Hepatocyte (in vitro differentiated cells): ENCODE results near the gene MRPL20. TPM values are rescaled to one million over a fixed set of nuclear protein-coding genes. Genes with fewer than 3 reads are reported as not detected.

Experiments
- DNase-seq: peaks from one replicate; pipeline ENCODE4 v3.0.0-alpha.2; 2016; ENCODE audit warnings: low spot score
- H2AFZ ChIP-seq: fragments of 200-600 bp; sonication (generic); 2 replicates; pipeline ENCODE4 v1.6.0; 2016; ENCODE audit warnings: antibody characterized with exemption, mild to moderate bottlenecking
- H3K27ac ChIP-seq: fragments of 200-600 bp; sonication (generic); 2 replicates; pipeline ENCODE4 v1.5.1; 2016; ENCODE audit warnings: mild to moderate bottlenecking
- H3K27me3 ChIP-seq: fragments of 200-600 bp; sonication (generic); 2 replicates; pipeline ENCODE4 v1.6.1; 2016
- H3K36me3 ChIP-seq: fragments of 200-600 bp; sonication (generic); replicated peaks from 2 replicates; pipeline ENCODE4 v1.5.1; 2016; ENCODE audit warnings: low read depth; ENCODE audit not compliant: insufficient read depth
- H3K4me1 ChIP-seq: fragments of 200-600 bp; sonication (generic); 2 replicates; pipeline ENCODE4 v1.5.1; 2016; ENCODE audit warnings: mild to moderate bottlenecking, moderate library complexity; ENCODE audit not compliant: insufficient read depth
- H3K4me2 ChIP-seq: fragments of 200-600 bp; sonication (generic); 2 replicates; pipeline ENCODE4 v1.6.0; 2016
- H3K4me3 ChIP-seq: fragments of 200-600 bp; sonication (generic); 2 replicates; pipeline ENCODE4 v1.5.1; 2016; ENCODE audit warnings: mild to moderate bottlenecking
- H3K79me2 ChIP-seq: fragments of 200-600 bp; sonication (generic); 2 replicates; pipeline ENCODE4 v1.6.0; 2017; ENCODE audit warnings: mild to moderate bottlenecking
- H3K9me2 ChIP-seq: fragments of 200-600 bp; sonication (generic); replicated peaks from 2 replicates; pipeline ENCODE4 v1.6.0; 2017; ENCODE audit warnings: mild to moderate bottlenecking; ENCODE audit not compliant: insufficient read depth
- H3K9me3 ChIP-seq: fragments of 200-600 bp; sonication (generic); 2 replicates; pipeline ENCODE4 v1.5.1; 2016; ENCODE audit warnings: low read depth, mild to moderate bottlenecking
- H4K20me1 ChIP-seq: fragments of 200-600 bp; sonication (generic); 2 replicates; pipeline ENCODE4 v1.6.0; 2016; ENCODE audit warnings: mild to moderate bottlenecking; ENCODE audit not compliant: insufficient read depth, poor library complexity, severe bottlenecking
- EZH2 ChIP-seq: fragments of 200-600 bp; sonication (generic); IDR thresholded peaks from 2 replicates; pipeline ENCODE4 v1.6.1; 2016; ENCODE audit warnings: antibody characterized with exemption, mild to moderate bottlenecking, borderline replicate concordance
- EZH2phosphoT487 ChIP-seq: fragments of 200-600 bp; sonication (generic); IDR thresholded peaks from one replicate; pipeline ENCODE4 v1.6.1; 2018; ENCODE audit warnings: antibody characterized with exemption, mild to moderate bottlenecking, low read depth, moderate library complexity; ENCODE audit not compliant: unreplicated experiment, severe bottlenecking
- WGBS: methylation state at CpG from one replicate; pipeline ENCODE4 v1.1.6; 2016; ENCODE audit warnings: low lambda C conversion rate; ENCODE audit errors: missing lambda C conversion rate; 5-methylcytosine and 5-hydroxymethylcytosine counted together
- polyA plus RNA-seq: library from polyadenylated mRNA; unstranded; fragments of >200 nt; fragmentation: Nextera tagmentation; extraction: Ambion mirVana; gene quantifications from 2 replicates; pipeline ENCODE4 v1.2.1, GENCODE V29; 2016
- total RNA-seq: library from RNA; depleted of rRNA; stranded (reverse); fragments of >200 nt; gene quantifications from 2 replicates; pipeline ENCODE4 v1.2.3, GENCODE V29; 2014
- TF ChIP-seq, protein P1 (sequence below): fragments of 200-600 bp; sonication (generic); IDR thresholded peaks from 2 replicates; pipeline ENCODE4 v1.5.1; 2016; ENCODE audit warnings: antibody characterized with exemption, mild to moderate bottlenecking; ENCODE audit not compliant: poor library complexity

MRPL20 gene
- total and polyA plus RNA-seq, 2 experiments from 2014 or later = 107 to 193 TPM

GRCh38 chr1:1395166-1395565, 11.9 kb downstream of the MRPL20 start:
- no peak overlapping the region for H2AFZ ChIP-seq
- H3K36me3 ChIP-seq = no peaks in the 10 kb centered on the region
- H4K20me1 ChIP-seq = peaks cover 8% of the 10 kb centered on the region
- no peaks in the 10 kb centered on the region for H3K9me2 ChIP-seq
- H3K4me2 ChIP-seq = no peak overlapping the region
- no peak overlapping the region for H3K27ac ChIP-seq
- peaks cover 79% of the 10 kb centered on the region for H3K79me2 ChIP-seq
- TF ChIP-seq EZH2phosphoT487 (no peak), EZH2 (no peak)
- TF ChIP-seq, protein P1, sequence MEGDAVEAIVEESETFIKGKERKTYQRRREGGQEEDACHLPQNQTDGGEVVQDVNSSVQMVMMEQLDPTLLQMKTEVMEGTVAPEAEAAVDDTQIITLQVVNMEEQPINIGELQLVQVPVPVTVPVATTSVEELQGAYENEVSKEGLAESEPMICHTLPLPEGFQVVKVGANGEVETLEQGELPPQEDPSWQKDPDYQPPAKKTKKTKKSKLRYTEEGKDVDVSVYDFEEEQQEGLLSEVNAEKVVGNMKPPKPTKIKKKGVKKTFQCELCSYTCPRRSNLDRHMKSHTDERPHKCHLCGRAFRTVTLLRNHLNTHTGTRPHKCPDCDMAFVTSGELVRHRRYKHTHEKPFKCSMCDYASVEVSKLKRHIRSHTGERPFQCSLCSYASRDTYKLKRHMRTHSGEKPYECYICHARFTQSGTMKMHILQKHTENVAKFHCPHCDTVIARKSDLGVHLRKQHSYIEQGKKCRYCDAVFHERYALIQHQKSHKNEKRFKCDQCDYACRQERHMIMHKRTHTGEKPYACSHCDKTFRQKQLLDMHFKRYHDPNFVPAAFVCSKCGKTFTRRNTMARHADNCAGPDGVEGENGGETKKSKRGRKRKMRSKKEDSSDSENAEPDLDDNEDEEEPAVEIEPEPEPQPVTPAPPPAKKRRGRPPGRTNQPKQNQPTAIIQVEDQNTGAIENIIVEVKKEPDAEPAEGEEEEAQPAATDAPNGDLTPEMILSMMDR = no peak
- no peak for DNase-seq
- H3K27me3 ChIP-seq = no peaks in the 10 kb centered on the region
- H3K4me3 ChIP-seq = no peak overlapping the region
- peaks cover 10% of the 10 kb centered on the region for H3K4me1 ChIP-seq
- no peaks in the 10 kb centered on the region for H3K9me3 ChIP-seq
- 98% methylated on average over 11 of the region's 11 CpGs for WGBS

GRCh38 chr1:1394116-1394515, 13.0 kb downstream of the MRPL20 start:
- Histone ChIP-seq H3K9me3 (no peaks in the 10 kb centered on the region), H2AFZ (no peak overlapping the region), H3K4me2 (no peak overlapping the region), H3K4me3 (no peak overlapping the region), H4K20me1 (peaks cover 8% of the 10 kb centered on the region), H3K9me2 (no peaks in the 10 kb centered on the region), H3K36me3 (no peaks in the 10 kb centered on the region), H3K4me1 (peaks cover 9% of the 10 kb centered on the region), H3K27me3 (no peaks in the 10 kb centered on the region), H3K79me2 (peaks cover 72% of the 10 kb centered on the region), H3K27ac (no peak overlapping the region)
- DNase-seq = no peak
- no peak for TF ChIP-seq EZH2
- TF ChIP-seq EZH2phosphoT487 = no peak
- TF ChIP-seq, protein P1 = no peak
- 95% methylated on average over 7 of the region's 7 CpGs for WGBS

DNA sequence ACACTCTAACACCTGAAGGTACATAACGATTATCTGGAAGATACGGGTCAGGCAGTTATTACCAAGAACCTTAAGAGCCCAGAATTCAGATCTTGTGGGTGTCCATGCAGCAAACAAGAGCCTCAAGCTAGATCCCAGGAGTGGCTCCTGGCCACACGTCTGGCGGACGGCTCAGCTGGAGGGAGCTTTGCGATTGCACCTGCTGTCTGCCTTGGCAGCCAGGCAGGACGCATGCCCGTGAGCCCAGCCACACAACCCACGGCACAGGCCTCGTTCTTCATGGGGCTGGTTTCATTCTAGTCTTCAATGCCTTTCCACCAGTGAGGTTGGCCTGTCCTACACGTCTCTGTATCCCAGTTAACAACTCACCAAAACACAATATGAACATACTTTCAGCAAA, 13.7 kb downstream of the MRPL20 start:
- peaks cover 8% of the 10 kb centered on the region for H4K20me1 ChIP-seq
- H3K27ac ChIP-seq = no peak overlapping the region
- H3K27me3 ChIP-seq = no peaks in the 10 kb centered on the region
- H3K4me3 ChIP-seq = no peak overlapping the region
- H2AFZ ChIP-seq = no peak overlapping the region
- DNase-seq = no peak
- H3K79me2 ChIP-seq = peaks cover 66% of the 10 kb centered on the region
- no peaks in the 10 kb centered on the region for H3K36me3 ChIP-seq
- H3K9me3 ChIP-seq = no peaks in the 10 kb centered on the region
- WGBS = 93% methylated on average over 11 of the region's 11 CpGs
- TF ChIP-seq, protein P1 = no peak
- TF ChIP-seq EZH2phosphoT487 (no peak), EZH2 (no peak)
- H3K4me2 ChIP-seq = no peak overlapping the region
- peaks cover 9% of the 10 kb centered on the region for H3K4me1 ChIP-seq
- no peaks in the 10 kb centered on the region for H3K9me2 ChIP-seq

GRCh38 chr1:1393014-1393413, 14.1 kb downstream of the MRPL20 start:
- TF ChIP-seq, protein P1 = no peak
- TF ChIP-seq EZH2phosphoT487 (no peak), EZH2 (no peak)
- H3K79me2 ChIP-seq = peaks cover 62% of the 10 kb centered on the region
- H3K27me3 ChIP-seq = no peaks in the 10 kb centered on the region
- H3K9me2 ChIP-seq = no peaks in the 10 kb centered on the region
- H3K4me2 ChIP-seq = no peak overlapping the region
- H3K9me3 ChIP-seq = no peaks in the 10 kb centered on the region
- H3K4me1 ChIP-seq = peaks cover 6% of the 10 kb centered on the region
- no peak overlapping the region for H3K27ac ChIP-seq
- H3K36me3 ChIP-seq = no peaks in the 10 kb centered on the region
- H4K20me1 ChIP-seq = peaks cover 8% of the 10 kb centered on the region
- no peak overlapping the region for H3K4me3 ChIP-seq
- 92% methylated on average over 4 of the region's 4 CpGs for WGBS
- no peak overlapping the region for H2AFZ ChIP-seq
- no peak for DNase-seq
